Measurements from ENCODE around the gene SPOCK2. TPM values are rescaled to one million over a fixed set of nuclear protein-coding genes. Genes with fewer than 3 reads are reported as not detected.
A peak's percentile ranks its signal among the peaks of the same experiment; 100 is the strongest.

The SPOCK2 gene
- total and polyA plus RNA-seq, 2 of the 13 experiments (the other 11 are each of a cell fraction or from before 2014, with no cell fraction given): 8.6 to 30.6 TPM

- FAIRE-seq (no peak), DNase-seq (ENCODE audit: low spot score) (no peak), ATAC-seq (no peak)
- no peak for TF ChIP-seq MZF1 (CRISPR knock-in tag; IDR thresholded peaks at IDR 0.05; ENCODE audit: borderline replicate concordance)
- TF ChIP-seq MLLT10 (CRISPR knock-in tag; IDR thresholded peaks at IDR 0.05): no peak
- no peak for TF ChIP-seq ZNF768 (CRISPR knock-in tag; IDR thresholded peaks at IDR 0.05)
- TF ChIP-seq ZNF468 (CRISPR knock-in tag; IDR thresholded peaks at IDR 0.05): no peak
- no peak for TF ChIP-seq ZNF773 (CRISPR knock-in tag; IDR thresholded peaks at IDR 0.05; ENCODE audit: borderline replicate concordance)
- TF ChIP-seq BRF2 (CRISPR knock-in tag; IDR thresholded peaks at IDR 0.05): no peak
- TF ChIP-seq HDAC1 (CRISPR knock-in tag; IDR thresholded peaks at IDR 0.05): no peak
- no peak for TF ChIP-seq PRDM4 (CRISPR knock-in tag; IDR thresholded peaks at IDR 0.05; ENCODE audit: borderline replicate concordance)
- TF ChIP-seq GABPA (IDR thresholded peaks at IDR 0.05; ENCODE audit: low read depth, low read length): no peak
- no peak for TF ChIP-seq GABPA (CRISPR knock-in tag; IDR thresholded peaks at IDR 0.05; ENCODE audit: low read depth)
- no peak for TF ChIP-seq CBX2 (IDR thresholded peaks at IDR 0.05; ENCODE audit: low read depth, low read length)
- TF ChIP-seq CBX2 (CRISPR knock-in tag; IDR thresholded peaks at IDR 0.05; ENCODE audit: low read depth): no peak
- TF ChIP-seq PHB2 (IDR thresholded peaks at IDR 0.05; ENCODE audit: partially characterized antibody): no peak
- TF ChIP-seq ZNF260 (CRISPR knock-in tag; IDR thresholded peaks at IDR 0.05; ENCODE audit: borderline replicate concordance, low read depth): no peak
- no peak for TF ChIP-seq ATRX (CRISPR knock-in tag; IDR thresholded peaks at IDR 0.05; ENCODE audit: borderline replicate concordance)
- TF ChIP-seq ZNF33B (CRISPR knock-in tag; IDR thresholded peaks at IDR 0.05): no peak
- TF ChIP-seq CREB1 (IDR thresholded peaks at IDR 0.05): no peak
- TF ChIP-seq CREB1 (CRISPR knock-in tag; IDR thresholded peaks at IDR 0.05): no peak
- no peak for TF ChIP-seq ZNF558 (CRISPR knock-in tag; IDR thresholded peaks at IDR 0.05; ENCODE audit: borderline replicate concordance)
- TF ChIP-seq FOXO4 (CRISPR knock-in tag; conservative IDR thresholded peaks at IDR 0.05): no peak
- TF ChIP-seq ZFP37 (CRISPR knock-in tag; IDR thresholded peaks at IDR 0.05; ENCODE audit: borderline replicate concordance): no peak
- intact Hi-C loops (cut with micrococcal nuclease; ENCODE audit: unreplicated experiment) (loop anchor here (5.0 to 10.0 kb wide), 3 partner anchors 177 to 292 kb away; no protein-coding TSS in a partner anchor), in situ Hi-C loops (cut with HindIII; ENCODE audit: extremely low pct_ligation_motif_present, low pct_unique_long_range_greater_than_20kb) (loop anchor here (5.0 to 25.0 kb wide), 2 partner anchors 78 to 708 kb away; no protein-coding TSS in a partner anchor)
- Histone ChIP-seq H4K20me1 (ENCODE audit: insufficient read depth, low read length) (no peaks in the 10 kb centered on the region), H3K79me2 (ENCODE audit: insufficient read depth, low read length) (no peaks in the 10 kb centered on the region), H3K27me3 (ENCODE audit: control insufficient read depth in 1 of 2, insufficient read depth in 2 of 2, low read length in 2 of 2) (no peaks in the 10 kb centered on the region), H3K4me3 (replicated peaks in 1 of 3; ENCODE audit: insufficient read depth in 1 of 3, low read depth in 2 of 3, low read length in 3 of 3) (no peak overlapping the region), H3K27ac (ENCODE audit: extremely low read length, insufficient read depth, low read length) (peak overlapping the region; percentile 2), H3K4me1 (ENCODE audit: insufficient read depth, low read length) (peaks cover 78% of the 10 kb centered on the region), H3K9ac (ENCODE audit: insufficient read depth, low read depth, low read length) (no peak overlapping the region), H3K36me3 (replicated peaks in 1 of 2; ENCODE audit: control insufficient read depth in 1 of 2, insufficient read depth in 2 of 2, low read length in 2 of 2) (no peaks in the 10 kb centered on the region), H3K4me2 (ENCODE audit: low read depth, low read length) (no peak overlapping the region), H2AFZ (ENCODE audit: low read length) (no peak overlapping the region), H3K9me3 (ENCODE audit: low read length) (peaks cover 5% of the 10 kb centered on the region; the same call in 1 of the 2 replicates)
- WGBS (ENCODE audit: low lambda C conversion rate): 89% methylated on average over 2 of the region's 2 CpGs
- BruUV-seq (replicated peaks): no TSS peak
- ChIA-PET CTCF (ENCODE audit: low intra/inter-chr PET ratio, low total read pairs) (interaction anchor here (1.4 to 2.0 kb wide), 2 partner anchors 89 kb away, joined by 3 to 19 read pairs; no protein-coding TSS in a partner anchor), POLR2A (interaction anchor here (1.9 to 4.9 kb wide), 6 partner anchors 8 to 82 kb away, joined by 5 to 67 read pairs (median 11); partner anchors contain the start of gene CHST3)
Measured at GRCh38 chr10:72045586-72045985, 42.8 kb downstream of the SPOCK2 start.

Data from HepG2 (cell line).